ENCODE data around the gene SPRED1. TPM values are rescaled to one million over a fixed set of nuclear protein-coding genes. Genes with fewer than 3 reads are reported as not detected.
"Not testable (repeated sequence)": the region's sequence is repeated elsewhere in the genome, so short reads cannot be mapped to it uniquely, and the experiment has no call there.

SPRED1 gene
- polyA plus RNA-seq, 10 donors = 28.0 to 56.5 (median 31.4) TPM

GRCh38 chr15:38228618-38229017 lies 24.0 kb upstream of the SPRED1 start:
- peak in 1 of 3 donors; percentile 82 for DNase-seq

- peak in 1 of 3 donors; percentile 79 for DNase-seq
Measured at GRCh38 chr15:38229705-38230310, 22.8 kb upstream of the SPRED1 start.

GRCh38 chr15:38231436-38231835 lies 21.2 kb upstream of the SPRED1 start:
- peak in 1 of 3 donors; percentile 45 for DNase-seq

- not testable (repeated sequence) for DNase-seq
Measured at GRCh38 chr15:38237021-38237420, 15.6 kb upstream of the SPRED1 start.

GRCh38 chr15:38238311-38238710 lies 14.3 kb upstream of the SPRED1 start:
- DNase-seq = no peak

- no peak for DNase-seq
Measured at GRCh38 chr15:38242055-38242454, 10.6 kb upstream of the SPRED1 start.

- DNase-seq = peak in 1 of 3 donors; percentile 58
Measured at GRCh38 chr15:38243278-38244055, 9.2 kb upstream of the SPRED1 start.

- DNase-seq = no peak
Measured at GRCh38 chr15:38247336-38247735, 5.3 kb upstream of the SPRED1 start.

GRCh38 chr15:38253351-38253781 lies 730 bp downstream of the SPRED1 start:
- DNase-seq = peak; percentile 49 to 78 (median 64)

GRCh38 chr15:38254051-38254883 lies 1.6 kb downstream of the SPRED1 start:
- peak; percentile 61 to 88 (median 71) for DNase-seq

GRCh38 chr15:38255690-38256089 lies 3.1 kb downstream of the SPRED1 start:
- peak in 1 of 3 donors; percentile 49 for DNase-seq

GRCh38 chr15:38257676-38258075 lies 5.0 kb downstream of the SPRED1 start:
- peak in 1 of 3 donors; percentile 51 for DNase-seq

- no peak for DNase-seq
Measured at GRCh38 chr15:38259134-38259533, 6.5 kb downstream of the SPRED1 start.

GRCh38 chr15:38260077-38260476 lies 7.4 kb downstream of the SPRED1 start:
- DNase-seq = no peak

GRCh38 chr15:38263251-38263650 lies 10.6 kb downstream of the SPRED1 start:
- no peak for DNase-seq

- DNase-seq = peak in 1 of 3 donors; percentile 76
Measured at GRCh38 chr15:38263996-38264395, 11.4 kb downstream of the SPRED1 start.

GRCh38 chr15:38266247-38266986 lies 13.8 kb downstream of the SPRED1 start:
- DNase-seq = peak in 2 of 3 donors; percentile 61 to 77

GRCh38 chr15:38267421-38268022 lies 14.9 kb downstream of the SPRED1 start:
- no peak for DNase-seq

- DNase-seq = no peak
Measured at GRCh38 chr15:38271144-38271543, 18.5 kb downstream of the SPRED1 start.

- no peak for DNase-seq
Measured at GRCh38 chr15:38271895-38272294, 19.3 kb downstream of the SPRED1 start.

- DNase-seq = not testable (repeated sequence)
Measured at GRCh38 chr15:38272431-38272830, 19.8 kb downstream of the SPRED1 start.

Data from muscle of back (tissue), 11 donors.